GM21723 (cell line): ENCODE results near the gene EFHC1.

Experiments used
- ATAC-seq: cut with Tn5 transposase; IDR thresholded peaks from one replicate; pipeline ENCODE4 v1.9.1; 2021; ENCODE audit warnings: mild to moderate bottlenecking, moderate library complexity; ENCODE audit not compliant: unreplicated experiment

Gene EFHC1

DNA sequence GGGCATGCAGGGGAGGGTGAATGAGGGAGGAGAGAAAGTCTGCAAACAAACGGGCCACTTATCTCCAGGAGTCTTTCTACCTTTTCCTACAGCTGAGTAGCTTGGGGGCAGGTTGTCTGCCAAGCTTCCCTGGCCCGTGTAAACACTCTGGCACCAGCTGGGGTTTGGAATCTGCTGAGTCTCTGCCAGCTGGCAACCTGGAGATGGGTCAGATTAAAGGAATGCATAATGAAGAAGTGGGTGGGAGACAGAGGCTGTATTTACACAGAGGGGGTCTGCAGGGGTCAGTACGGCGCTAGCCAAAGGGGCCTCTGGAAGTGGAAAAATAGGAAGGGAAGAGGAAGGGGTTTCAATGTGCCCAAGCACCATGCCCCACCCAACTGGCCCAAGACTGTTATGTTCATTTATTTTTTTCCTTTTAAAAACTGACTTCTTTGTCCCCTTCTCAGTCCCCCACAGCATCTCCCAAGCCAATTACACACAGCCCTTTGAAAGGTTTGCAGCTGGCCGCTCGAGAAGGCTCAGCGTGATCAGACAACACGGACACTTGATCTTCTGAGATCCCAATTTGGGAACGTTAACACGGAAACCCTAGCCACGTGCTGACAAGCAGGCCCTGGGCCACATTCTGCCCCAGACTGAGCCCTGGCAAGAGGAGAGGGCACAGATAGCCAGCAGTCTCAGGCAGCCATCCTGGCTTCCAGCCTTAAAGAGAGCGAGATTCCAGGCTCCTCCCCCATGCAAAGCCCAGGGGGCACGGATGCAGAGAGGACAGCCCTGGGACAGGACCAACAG, 131.5 kb downstream of the EFHC1 start:
- no peak for ATAC-seq

DNA sequence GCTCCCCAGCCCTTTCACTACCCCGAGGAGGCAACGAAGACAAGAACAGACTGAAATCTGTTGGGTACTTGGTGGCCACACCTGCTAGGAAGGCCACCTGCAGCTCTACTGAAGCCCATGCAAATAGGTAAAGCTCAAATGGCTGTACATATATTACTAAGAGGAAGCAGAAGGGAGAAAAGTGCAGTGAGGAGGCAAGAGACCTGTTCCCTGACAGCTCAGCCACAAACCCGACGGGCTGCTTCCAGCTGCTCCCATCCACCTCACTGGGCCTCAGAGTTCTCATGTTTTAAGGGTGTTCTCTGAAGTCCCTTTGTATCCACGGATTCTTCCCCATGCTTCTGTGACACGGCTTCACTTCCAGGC, 132.1 kb downstream of the EFHC1 start:
- ATAC-seq = peak; percentile 97

DNA sequence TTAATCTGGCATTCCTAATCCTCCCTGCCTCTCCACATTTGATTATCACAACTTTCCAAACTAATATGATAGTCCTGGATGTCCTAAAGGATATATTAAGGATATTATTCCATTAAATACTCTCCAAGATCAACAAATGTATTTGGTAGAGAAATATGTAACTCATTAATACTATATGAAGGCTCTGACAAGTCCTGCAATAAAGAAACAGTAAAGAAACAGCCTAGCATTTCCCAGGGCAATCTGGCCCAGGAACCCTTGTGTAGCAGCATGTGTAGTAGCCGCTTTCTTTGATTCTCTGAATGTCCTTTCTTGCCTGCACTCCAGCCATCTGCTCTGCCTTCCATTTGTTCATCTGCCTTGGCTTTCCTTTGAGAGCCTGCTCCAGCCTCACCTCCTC, 133.0 kb downstream of the EFHC1 start:
- ATAC-seq = no peak

DNA sequence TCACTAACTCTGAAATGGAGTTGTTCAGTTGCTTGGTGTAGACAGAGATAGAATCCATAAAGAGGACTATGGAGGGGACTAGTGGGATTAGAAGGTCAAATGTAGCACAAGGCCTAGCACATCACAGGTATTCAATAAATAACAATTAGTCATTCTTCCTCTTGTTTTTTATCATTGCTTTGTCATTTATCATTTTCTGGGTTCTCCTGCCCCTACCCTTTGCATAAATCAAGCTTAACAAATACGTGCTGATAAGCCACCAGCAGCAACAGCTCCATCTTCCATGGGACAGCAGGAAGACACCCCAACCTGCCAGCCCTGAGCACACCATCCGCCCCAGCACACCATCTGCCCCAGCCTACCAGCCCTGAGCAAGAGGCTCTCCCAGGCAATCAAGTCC, 133.6 kb downstream of the EFHC1 start:
- ATAC-seq = no peak

DNA sequence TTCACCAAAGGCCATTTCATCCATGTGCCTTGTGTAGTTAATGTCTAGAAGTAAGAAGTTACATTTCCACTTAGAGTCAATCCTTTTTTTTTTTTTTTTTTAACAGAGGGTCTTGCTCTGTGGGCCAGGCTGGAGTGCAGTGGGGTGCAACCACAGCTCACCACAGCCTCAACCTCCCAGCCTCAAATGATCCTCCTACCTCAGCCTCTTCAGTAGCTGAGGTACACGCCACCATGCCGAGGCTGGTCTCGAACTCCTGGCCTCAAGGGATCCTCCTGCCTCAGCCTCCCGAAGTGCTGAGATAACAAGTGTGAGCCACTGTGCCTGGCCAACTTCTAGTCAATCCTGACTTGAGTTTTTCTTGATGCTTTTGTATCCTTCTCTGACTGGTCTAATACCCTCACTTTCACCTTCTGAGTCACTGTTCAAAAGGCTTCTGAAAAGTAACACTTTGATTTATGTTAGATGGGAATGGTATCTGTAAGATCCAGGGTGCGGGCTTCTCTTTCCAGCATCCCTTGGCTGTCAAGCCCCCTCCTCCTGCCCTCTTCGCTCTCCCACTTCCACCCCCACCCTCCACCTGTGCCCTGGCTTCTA, 134.6 kb downstream of the EFHC1 start:
- no peak for ATAC-seq

DNA sequence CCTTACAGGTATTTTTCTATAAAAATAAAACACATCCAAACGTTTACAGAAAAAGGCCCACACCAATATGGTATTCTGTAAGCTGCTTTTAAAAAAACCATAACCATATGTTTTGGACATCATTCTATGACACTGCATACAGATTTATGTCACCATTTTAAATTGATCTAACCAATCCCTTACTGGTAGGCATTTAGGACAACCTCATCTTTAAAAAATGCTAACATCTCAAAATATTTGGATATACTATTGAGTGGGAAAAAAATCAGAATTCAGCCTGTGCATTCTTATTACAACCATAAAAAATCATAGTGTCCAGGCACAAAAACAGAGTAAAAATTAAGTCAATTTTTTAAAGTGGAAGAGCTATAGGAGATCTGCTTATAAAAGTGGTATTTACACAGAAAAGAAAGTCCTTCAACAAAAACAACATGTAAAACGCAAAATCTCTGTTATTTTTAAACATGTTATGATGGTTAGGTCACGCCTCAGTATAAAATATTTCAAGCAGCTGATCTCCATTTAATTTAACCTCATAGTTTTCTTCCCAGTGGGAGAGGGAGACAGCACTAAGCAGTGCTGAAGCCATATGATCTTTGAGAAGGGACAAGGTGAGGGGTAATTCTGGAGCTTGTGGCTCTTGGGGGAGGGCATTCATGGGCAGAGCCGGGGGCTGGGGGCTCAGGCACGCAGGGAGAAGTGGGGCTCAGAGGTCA, 135.5 kb downstream of the EFHC1 start:
- ATAC-seq = no peak

DNA sequence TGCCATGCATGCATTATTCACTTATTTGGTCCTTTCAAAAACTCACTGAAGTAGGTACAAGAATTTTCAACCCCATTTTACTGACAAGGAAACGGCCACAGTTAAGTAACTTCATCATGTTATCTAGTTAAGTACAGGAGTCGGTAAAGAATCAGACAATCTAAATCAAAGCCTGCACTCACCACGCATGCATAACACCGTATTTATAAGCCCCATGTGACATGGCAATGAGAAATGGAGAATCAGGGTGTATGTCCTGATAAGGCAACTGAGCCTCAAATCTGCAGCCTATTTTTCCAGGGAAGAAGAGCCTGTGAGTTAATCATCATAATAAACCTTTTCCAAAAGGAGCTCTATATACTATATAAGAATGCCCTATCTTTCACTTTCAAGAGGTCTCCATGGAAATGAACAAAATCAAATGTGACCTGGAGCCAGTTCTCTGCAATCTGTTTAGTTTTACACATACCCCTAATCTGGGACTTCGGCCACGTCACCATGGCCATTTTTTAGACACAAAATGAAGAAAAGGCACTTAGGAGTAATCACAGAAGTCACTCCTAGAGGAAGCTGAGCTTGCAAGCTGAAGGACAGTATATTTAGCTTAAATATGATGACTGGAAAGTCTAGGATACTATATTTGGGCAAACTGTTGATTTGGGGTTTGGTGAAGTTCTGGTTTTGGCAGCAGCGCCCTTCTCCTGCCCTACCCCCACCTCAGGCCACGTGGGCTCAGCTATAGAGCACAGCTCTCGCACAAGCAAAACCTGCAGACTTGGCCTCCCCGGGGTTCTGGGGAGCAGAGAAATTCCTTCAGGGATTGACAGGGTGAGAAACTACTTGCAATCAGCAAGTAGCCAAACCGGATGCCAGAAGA, 137.5 kb downstream of the EFHC1 start:
- ATAC-seq = no peak

DNA sequence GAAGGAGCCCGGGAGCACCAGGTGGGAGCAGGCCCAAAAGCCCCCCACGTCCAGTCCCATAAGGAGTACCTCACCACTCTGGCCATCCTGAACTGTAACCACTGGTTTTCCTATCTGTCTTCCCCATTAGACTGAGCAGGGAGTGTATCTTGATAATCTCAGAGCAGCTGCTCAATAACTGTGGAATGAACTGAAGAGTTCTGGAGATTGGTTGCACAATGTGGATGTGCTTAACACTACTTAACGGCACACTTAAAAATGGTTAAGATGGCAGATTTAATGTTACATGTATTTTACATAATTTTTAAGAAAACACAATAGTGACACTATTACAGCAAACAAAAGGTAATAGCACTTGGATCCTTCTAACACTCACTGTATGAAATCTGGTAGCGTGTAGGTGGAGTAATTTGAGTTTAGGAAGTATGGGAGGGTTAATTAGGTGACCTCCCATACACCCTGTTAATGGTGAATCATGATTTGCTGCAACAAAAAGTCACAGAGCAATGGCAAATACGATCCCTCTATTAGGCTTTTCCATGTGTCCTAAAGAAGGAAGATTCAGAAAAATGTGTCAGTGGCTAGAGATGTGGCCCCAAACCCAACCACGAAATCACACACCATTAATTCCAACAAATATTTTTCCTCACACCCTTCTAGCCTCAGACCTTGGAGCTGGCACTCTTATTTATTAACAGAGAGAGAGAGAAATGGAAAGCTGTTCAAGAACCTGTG, 138.3 kb downstream of the EFHC1 start:
- no peak for ATAC-seq

DNA sequence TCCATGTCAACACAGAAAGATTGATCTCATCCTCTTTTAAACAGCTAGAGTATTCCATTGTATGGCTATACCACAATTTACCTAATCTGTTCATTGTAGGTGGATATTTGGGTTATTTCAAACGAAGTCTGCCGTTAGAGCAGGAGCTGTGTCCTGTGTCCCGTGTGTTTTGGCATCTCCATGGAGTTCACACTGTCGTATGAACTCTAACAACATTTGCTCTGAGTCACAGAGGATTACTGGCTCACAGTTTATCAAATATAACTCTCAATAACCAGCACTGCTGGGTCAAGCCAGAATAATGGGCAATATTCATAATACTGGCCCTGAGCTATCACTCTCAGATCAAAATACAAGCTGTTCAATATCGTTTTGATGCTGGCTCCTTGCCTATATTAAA, 140.3 kb downstream of the EFHC1 start:
- no peak for ATAC-seq

DNA sequence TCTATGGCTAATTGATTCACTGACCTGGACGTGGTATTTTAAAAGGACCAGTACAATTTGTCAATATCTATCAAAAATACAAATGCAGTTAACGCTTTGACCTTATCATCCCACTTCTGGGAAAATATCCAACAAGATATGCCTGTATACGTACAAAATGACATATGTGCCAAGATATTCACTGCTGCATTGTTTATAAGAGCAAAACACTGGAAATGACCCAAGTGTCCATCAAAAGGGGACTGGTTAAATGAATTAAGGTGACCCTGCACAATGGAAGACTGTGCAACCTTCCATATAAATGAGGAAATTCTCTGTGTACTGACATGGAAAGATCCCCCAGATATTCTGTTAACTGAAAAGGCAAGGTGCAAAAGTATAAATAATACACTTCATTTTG, 142.8 kb downstream of the EFHC1 start:
- ATAC-seq = no peak

DNA sequence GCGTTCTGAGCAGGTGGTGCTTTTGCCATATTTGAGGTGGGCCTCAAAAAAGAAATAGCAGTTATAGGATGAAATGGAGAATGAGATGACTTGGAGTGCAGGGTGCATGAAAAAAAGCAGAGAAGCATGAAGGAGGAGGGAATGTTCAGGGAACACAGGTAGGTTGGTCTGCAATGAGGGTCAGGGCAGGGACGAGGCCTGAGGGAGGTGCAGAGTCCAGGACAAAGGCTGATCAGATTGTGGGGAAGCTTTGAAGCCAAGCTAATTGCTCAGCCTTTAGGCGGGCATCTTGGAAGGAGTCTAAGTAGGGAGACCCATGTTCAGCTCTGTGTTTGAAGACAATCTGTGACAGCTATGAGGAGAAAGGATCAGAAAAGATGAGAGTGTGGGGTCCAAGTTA, 144.7 kb downstream of the EFHC1 start:
- no peak for ATAC-seq

DNA sequence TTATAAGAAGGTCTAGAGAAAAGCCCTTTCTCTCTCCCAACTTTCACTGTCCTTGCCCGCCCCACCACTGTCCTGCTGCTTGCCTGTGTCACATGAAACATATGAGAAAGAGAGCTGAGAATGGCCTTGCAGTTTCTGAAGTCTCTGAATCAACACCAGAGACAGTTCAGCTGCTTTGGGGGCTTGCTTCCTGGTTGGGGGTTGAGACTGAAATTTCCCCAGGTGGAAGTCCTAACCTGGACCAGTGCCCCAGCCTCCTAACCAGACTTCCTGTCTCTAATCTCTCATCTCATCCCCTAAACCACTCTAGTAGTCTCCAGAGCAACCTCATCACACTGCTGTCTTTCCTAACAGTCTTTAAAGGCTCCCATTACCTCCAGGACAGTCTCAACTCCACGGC, 146.1 kb downstream of the EFHC1 start:
- peak; percentile 88 for ATAC-seq

DNA sequence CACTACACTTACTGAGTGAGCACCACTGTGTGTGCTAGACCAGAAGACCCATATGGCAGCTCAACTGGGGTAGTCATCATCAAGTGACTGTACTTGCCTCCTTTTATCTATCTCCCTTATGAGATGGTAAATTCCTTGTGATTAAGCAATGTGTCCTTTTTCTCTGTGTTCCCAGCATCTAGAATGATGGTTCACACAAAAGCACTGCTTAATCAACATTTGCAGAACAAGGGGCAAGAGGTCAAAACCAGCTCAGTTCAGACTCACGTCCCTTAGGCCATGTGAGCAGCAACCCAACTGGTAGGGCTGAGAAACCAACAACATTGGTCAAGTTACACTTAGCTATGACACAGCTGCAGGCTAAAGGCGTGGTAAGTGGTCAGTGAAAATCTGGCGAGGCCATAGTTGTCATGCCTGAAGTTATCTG, 146.7 kb downstream of the EFHC1 start:
- no peak for ATAC-seq

DNA sequence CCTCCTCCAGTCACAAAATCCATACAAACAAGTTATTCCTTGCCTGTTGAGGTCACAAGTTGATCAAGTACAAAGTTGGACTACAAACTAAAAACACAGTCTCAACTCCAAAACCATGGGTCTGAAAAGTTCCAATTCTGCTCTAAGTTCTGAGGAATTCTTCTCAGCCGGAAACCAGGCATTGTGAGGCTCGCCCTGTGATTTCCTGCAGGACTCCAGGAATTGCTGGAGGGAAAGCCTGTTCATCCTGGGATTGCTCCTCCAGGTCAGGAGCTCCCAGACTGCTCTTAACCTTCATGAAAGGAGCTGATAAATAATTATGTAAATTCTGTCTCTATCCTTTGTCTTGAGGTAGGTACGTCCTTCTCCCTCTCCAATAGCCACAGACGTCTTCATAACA, 148.2 kb downstream of the EFHC1 start:
- no peak for ATAC-seq

DNA sequence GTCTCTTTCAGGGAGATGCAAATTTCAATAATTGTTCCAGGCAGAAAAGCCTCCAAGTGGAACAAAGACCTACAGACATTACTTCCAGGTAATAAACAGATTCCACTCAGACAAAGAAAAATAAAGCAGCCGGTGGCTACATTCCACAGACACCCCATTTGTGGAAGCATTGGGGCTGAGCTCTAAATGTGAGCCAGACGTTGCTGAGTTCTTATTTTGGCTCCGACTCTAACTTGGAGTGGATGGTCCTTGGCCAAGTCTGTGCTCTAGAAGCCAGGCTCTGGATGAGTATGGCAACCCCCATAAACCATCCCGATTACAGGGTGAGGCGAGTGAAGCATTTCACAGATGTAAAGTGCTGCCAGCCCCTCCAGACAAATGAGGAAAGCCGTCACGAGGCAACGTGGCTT, 150.2 kb downstream of the EFHC1 start:
- no peak for ATAC-seq

DNA sequence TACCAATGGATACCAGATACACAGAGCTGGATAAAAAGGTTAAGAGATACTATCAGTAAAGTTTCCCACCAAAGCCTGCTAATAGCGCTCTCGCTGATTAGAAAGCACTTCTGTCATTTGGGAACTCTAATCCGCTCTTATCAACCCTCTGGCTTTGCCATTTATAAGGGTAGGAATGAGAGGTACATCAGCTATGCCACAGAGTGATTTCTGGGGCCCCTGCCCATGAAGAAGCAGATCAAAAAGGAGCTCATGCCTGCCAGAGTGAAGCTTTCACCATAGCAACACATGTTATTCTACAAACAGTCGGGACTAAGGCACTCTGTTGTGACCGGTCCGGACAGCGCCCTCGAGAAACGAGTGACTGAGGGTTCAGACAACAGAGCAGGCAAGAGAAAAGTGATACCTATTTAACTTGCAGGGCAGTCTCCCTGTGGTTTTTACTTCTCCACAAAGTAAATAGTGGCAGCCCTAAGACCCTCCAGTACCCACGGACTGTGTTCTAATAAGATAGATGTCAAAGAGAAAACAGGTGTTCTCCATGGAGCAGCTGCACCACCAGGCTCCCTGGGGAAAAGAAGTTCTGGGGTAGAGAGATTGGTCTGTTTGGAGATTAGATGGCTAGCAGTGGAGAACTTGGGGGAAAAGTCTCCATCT, 151.1 kb downstream of the EFHC1 start:
- no peak for ATAC-seq

DNA sequence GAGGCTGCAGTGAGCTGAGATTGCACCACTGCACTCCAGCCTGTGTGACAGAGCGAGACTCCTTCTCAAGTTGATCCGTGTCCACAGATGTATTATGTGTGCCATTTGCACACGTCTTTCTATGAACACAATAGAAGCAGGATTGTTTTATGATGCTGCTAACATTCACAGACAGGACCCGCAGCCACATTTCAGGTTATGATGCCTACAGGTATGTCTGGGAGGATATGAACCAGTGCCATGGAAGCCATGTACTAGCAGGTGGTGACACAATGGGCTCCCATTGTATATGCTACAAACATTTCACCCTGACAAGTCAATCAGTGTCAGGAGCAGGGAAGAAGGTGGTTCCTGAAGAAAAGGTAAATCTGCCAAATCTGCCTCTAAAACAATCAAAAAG, 152.4 kb downstream of the EFHC1 start:
- ATAC-seq = no peak

DNA sequence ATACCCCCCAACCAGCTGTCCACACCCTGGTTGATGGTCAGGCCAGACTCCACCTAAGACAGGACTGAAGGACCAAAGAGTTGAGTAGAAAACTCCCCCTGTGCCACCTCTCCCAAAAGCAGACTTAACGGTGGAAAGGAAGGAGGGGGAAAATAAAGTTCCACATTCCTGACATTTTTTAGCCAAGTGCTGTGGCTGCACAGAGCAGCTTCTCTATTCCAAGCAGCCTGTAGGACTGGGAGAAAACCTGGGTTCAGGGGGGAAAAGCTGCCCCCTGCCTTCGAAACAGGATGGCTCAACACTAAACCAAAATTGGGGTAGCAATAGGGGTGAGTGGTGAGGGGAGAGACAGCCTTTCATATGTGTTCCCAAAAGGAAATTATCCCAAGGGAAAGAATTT, 153.2 kb downstream of the EFHC1 start:
- ATAC-seq = no peak
